GM06990 (cell line): Measurements from ENCODE around the gene URI1.
"Not testable (repeated sequence)": the region's sequence is repeated elsewhere in the genome, so short reads cannot be mapped to it uniquely, and the experiment has no call there.

Experiments used
- DNase-seq: peaks from one replicate; pipeline ENCODE4 v3.0.0-alpha.2; 2011; ENCODE audit not compliant: insufficient read length; ENCODE audit errors: extremely low read depth
- H3K27me3 ChIP-seq: replicated peaks from 2 replicates; pipeline ENCODE4 v1.6.0; 2011; ENCODE audit warnings: low read length; ENCODE audit not compliant: control insufficient read depth, insufficient read depth
- H3K36me3 ChIP-seq: 2 replicates; pipeline ENCODE4 v1.5.1; 2011; ENCODE audit warnings: low read length; ENCODE audit not compliant: control insufficient read depth, insufficient read depth
- H3K4me3 ChIP-seq: replicated peaks from 2 replicates; pipeline ENCODE4 v1.5.1; 2011; ENCODE audit warnings: low read depth, mild to moderate bottlenecking, control low read depth, low read length
- CTCF ChIP-seq: IDR thresholded peaks from 2 replicates; pipeline ENCODE4 v1.5.1; 2011; ENCODE audit warnings: low read length, control low read depth, mild to moderate bottlenecking, inconsistent platforms; ENCODE audit not compliant: insufficient read depth, poor library complexity, severe bottlenecking

Gene URI1

GRCh38 chr19:29908963-29909944 lies 32.8 kb upstream of the URI1 start:
- TF ChIP-seq CTCF = no peak
- Histone ChIP-seq H3K4me3 (no peak overlapping the region), H3K36me3 (no peaks in the 10 kb centered on the region), H3K27me3 (no peaks in the 10 kb centered on the region)
- no peak for DNase-seq

GRCh38 chr19:29914933-29915332 lies 27.1 kb upstream of the URI1 start:
- no peak for DNase-seq
- Histone ChIP-seq H3K36me3 (no peaks in the 10 kb centered on the region), H3K27me3 (no peaks in the 10 kb centered on the region), H3K4me3 (no peak overlapping the region)
- TF ChIP-seq CTCF = no peak

GRCh38 chr19:29915832-29916231 lies 26.2 kb upstream of the URI1 start:
- not testable (repeated sequence) for H3K4me3 ChIP-seq, H3K36me3 ChIP-seq, DNase-seq, H3K27me3 ChIP-seq

GRCh38 chr19:29917911-29918310 lies 24.1 kb upstream of the URI1 start:
- Histone ChIP-seq H3K27me3 (no peaks in the 10 kb centered on the region), H3K4me3 (no peak overlapping the region), H3K36me3 (no peaks in the 10 kb centered on the region)
- TF ChIP-seq CTCF = no peak
- DNase-seq = no peak

- TF ChIP-seq CTCF = no peak
- no peak overlapping the region for H3K4me3 ChIP-seq
- no peak for DNase-seq
Measured at GRCh38 chr19:29918891-29919290, 23.1 kb upstream of the URI1 start.

GRCh38 chr19:29922972-29923371 lies 19.1 kb upstream of the URI1 start:
- TF ChIP-seq CTCF = no peak
- no peak overlapping the region for H3K4me3 ChIP-seq
- H3K27me3 ChIP-seq = no peaks in the 10 kb centered on the region
- DNase-seq = no peak
- H3K36me3 ChIP-seq = no peaks in the 10 kb centered on the region

More at GRCh38 chr19:29918891-29919290, 23.1 kb upstream of the URI1 start:
- Histone ChIP-seq H3K36me3 (no peaks in the 10 kb centered on the region), H3K27me3 (no peaks in the 10 kb centered on the region)
